NCI-H2029 (cell line): ENCODE results near the gene EGLN3.
"Not testable (repeated sequence)": the region's sequence is repeated elsewhere in the genome, so short reads cannot be mapped to it uniquely, and the experiment has no call there.

Experiments used
- DNase-seq: peaks from one replicate; lab custom pipeline; 2025; lab: John Stamatoyannopoulos, UW

EGLN3 gene

GRCh38 chr14:33934938-33935337 lies 15.9 kb downstream of the EGLN3 start:
- no peak for DNase-seq

- DNase-seq = no peak
Measured at GRCh38 chr14:33934043-33934750, 16.7 kb downstream of the EGLN3 start.

- DNase-seq = peak; percentile 53
Measured at GRCh38 chr14:33933386-33933933, 17.4 kb downstream of the EGLN3 start.

GRCh38 chr14:33932576-33933345 lies 18.1 kb downstream of the EGLN3 start:
- peak; percentile 92 for DNase-seq

GRCh38 chr14:33932033-33932432 lies 18.8 kb downstream of the EGLN3 start:
- no peak for DNase-seq

- DNase-seq = no peak
Measured at GRCh38 chr14:33931461-33931860, 19.4 kb downstream of the EGLN3 start.

GRCh38 chr14:33930439-33930838 lies 20.4 kb downstream of the EGLN3 start:
- no peak for DNase-seq

GRCh38 chr14:33929799-33930408 lies 21.0 kb downstream of the EGLN3 start:
- no peak for DNase-seq

GRCh38 chr14:33928895-33929294 lies 22.0 kb downstream of the EGLN3 start:
- no peak for DNase-seq

GRCh38 chr14:33927944-33928343 lies 22.9 kb downstream of the EGLN3 start:
- no peak for DNase-seq

- not testable (repeated sequence) for DNase-seq
Measured at GRCh38 chr14:33926967-33927366, 23.9 kb downstream of the EGLN3 start.

- no peak for DNase-seq
Measured at GRCh38 chr14:33925946-33926345, 24.9 kb downstream of the EGLN3 start.

GRCh38 chr14:33925235-33925634 lies 25.6 kb downstream of the EGLN3 start:
- no peak for DNase-seq

GRCh38 chr14:33924566-33925100 lies 26.2 kb downstream of the EGLN3 start:
- no peak for DNase-seq

- DNase-seq = no peak
Measured at GRCh38 chr14:33922125-33922524, 28.7 kb downstream of the EGLN3 start.

GRCh38 chr14:33918256-33918655 lies 32.6 kb downstream of the EGLN3 start:
- no peak for DNase-seq

GRCh38 chr14:33917661-33918060 lies 33.2 kb downstream of the EGLN3 start:
- no peak for DNase-seq

GRCh38 chr14:33916663-33917565 lies 34.0 kb downstream of the EGLN3 start:
- no peak for DNase-seq

GRCh38 chr14:33915682-33916081 lies 35.2 kb downstream of the EGLN3 start:
- DNase-seq = no peak

GRCh38 chr14:33914676-33915516 lies 36.0 kb downstream of the EGLN3 start:
- DNase-seq = no peak

GRCh38 chr14:33911046-33911445 lies 39.8 kb downstream of the EGLN3 start:
- DNase-seq = no peak
